IMR-90 (cell line): ENCODE results near the gene LMLN. TPM values are rescaled to one million over a fixed set of nuclear protein-coding genes. Genes with fewer than 3 reads are reported as not detected.

ENCODE experiments used
- ATAC-seq: fragments of 200-7000 bp; cut with Tn5 transposase; 2 replicates; pipeline ENCODE4 v1.9.1; 2020; ENCODE audit warnings: low read depth, mild to moderate bottlenecking, moderate library complexity
- BruUV-seq: library from RNA; stranded (reverse); fragments of 400-500 nt; replicated peaks from 2 replicates; lab custom pipeline; 2021; lab: Mats Ljungman, UMichigan
- CTCF ChIA-PET: fragments of 300-600 bp; formaldehyde crosslinking; extraction: SDS; loops from one replicate; lab custom pipeline; 2021; ENCODE audit warnings: antibody characterized with exemption; lab: Yijun Ruan, JAX
- POLR2A ChIA-PET: fragments of 300-600 bp; sonication (Branson Sonifier 250); formaldehyde crosslinking; loops from one replicate; lab custom pipeline; 2022; ENCODE audit warnings: antibody characterized with exemption; ENCODE audit not compliant: unreplicated experiment; lab: Charles Lee
- DNase-seq: peaks from one replicate; pipeline ENCODE4 v3.0.0; 2013
- H2AFZ ChIP-seq: replicated peaks from 2 replicates; pipeline ENCODE3; 2013; ENCODE audit warnings: low read length, mild to moderate bottlenecking; ENCODE audit not compliant: poor library complexity
- H2AK5ac ChIP-seq: 2 replicates; pipeline ENCODE4 v1.6.1; 2013; ENCODE audit warnings: low read depth, low read length, inconsistent platforms
- H2AK9ac ChIP-seq: replicated peaks from 2 replicates; pipeline ENCODE3; 2013; ENCODE audit warnings: mild to moderate bottlenecking, low read depth, low read length, moderate library complexity; ENCODE audit not compliant: poor library complexity
- H2BK120ac ChIP-seq: 2 replicates; pipeline ENCODE4 v1.6.1; 2013; ENCODE audit warnings: low read depth, low read length, inconsistent platforms
- H2BK15ac ChIP-seq: 3 replicates; pipeline ENCODE4 v1.6.1; 2013; ENCODE audit warnings: low read depth, low read length, inconsistent platforms
- H2BK20ac ChIP-seq: 2 replicates; pipeline ENCODE4 v1.6.1; 2013; ENCODE audit warnings: low read depth, mild to moderate bottlenecking, inconsistent platforms, low read length, moderate library complexity
- H2BK5ac ChIP-seq: 2 replicates; pipeline ENCODE4 v1.6.1; 2013; ENCODE audit warnings: mild to moderate bottlenecking, low read depth, low read length, inconsistent platforms; ENCODE audit not compliant: poor library complexity, severe bottlenecking
- H3K14ac ChIP-seq: replicated peaks from 2 replicates; pipeline ENCODE4 v1.6.1; 2013; ENCODE audit warnings: low read depth, low read length, inconsistent platforms
- H3K18ac ChIP-seq: 2 replicates; pipeline ENCODE4 v1.6.1; 2013; ENCODE audit warnings: low read depth, low read length, control low read depth
- H3K23ac ChIP-seq: 2 replicates; pipeline ENCODE4 v1.6.1; 2013; ENCODE audit warnings: low read depth, low read length, inconsistent platforms
- H3K27ac ChIP-seq: 2 replicates; pipeline ENCODE4 v1.5.1; 2013; ENCODE audit warnings: mild to moderate bottlenecking, control low read depth, low read length; ENCODE audit not compliant: insufficient read depth
- H3K27me3 ChIP-seq: 2 replicates; pipeline ENCODE4 v1.6.1; 2013; ENCODE audit warnings: low read length; ENCODE audit not compliant: control insufficient read depth, insufficient read depth
- H3K36me3 ChIP-seq: 2 replicates; pipeline ENCODE4 v1.6.1; 2013; ENCODE audit warnings: low read length, mixed read lengths; ENCODE audit not compliant: control insufficient read depth, insufficient read depth
- H3K4ac ChIP-seq: 2 replicates; pipeline ENCODE4 v1.6.1; 2013; ENCODE audit warnings: low read depth, low read length, inconsistent platforms
- H3K4me1 ChIP-seq: 2 replicates; pipeline ENCODE4 v1.6.1; 2013; ENCODE audit warnings: low read length, mixed read lengths; ENCODE audit not compliant: control insufficient read depth, insufficient read depth
- H3K4me2 ChIP-seq: 2 replicates; pipeline ENCODE4 v1.6.1; 2013; ENCODE audit warnings: low read depth, mild to moderate bottlenecking, control low read depth, low read length, moderate library complexity
- H3K4me3 ChIP-seq: 2 replicates; pipeline ENCODE4 v1.5.1; 2013; ENCODE audit warnings: low read depth, mild to moderate bottlenecking, control low read depth, low read length, moderate library complexity; ENCODE audit not compliant: insufficient read depth
- H3K56ac ChIP-seq: 2 replicates; pipeline ENCODE4 v1.6.1; 2013; ENCODE audit warnings: low read length, inconsistent platforms; ENCODE audit not compliant: insufficient read depth; ENCODE audit errors: extremely low read depth
- H3K79me1 ChIP-seq, 2 experiments: 2 replicates each; pipeline ENCODE4 v1.6.1; 2013; ENCODE audit warnings: low read length in 2 of 2, inconsistent platforms in 1 of 2, low read depth in 1 of 2
- H3K9ac ChIP-seq: 2 replicates; pipeline ENCODE4 v1.6.1; 2013; ENCODE audit warnings: low read depth, low read length, control low read depth
- H3K9me1 ChIP-seq: 2 replicates; pipeline ENCODE4 v1.6.1; 2013; ENCODE audit warnings: low read length, inconsistent platforms; ENCODE audit not compliant: insufficient read depth
- H3K9me3 ChIP-seq: 2 replicates; pipeline ENCODE4 v1.6.1; 2013; ENCODE audit warnings: low read length; ENCODE audit not compliant: control insufficient read depth, insufficient read depth
- H4K20me1 ChIP-seq: 2 replicates; pipeline ENCODE4 v1.6.1; 2013; ENCODE audit warnings: low read length, inconsistent platforms; ENCODE audit not compliant: insufficient read depth
- H4K5ac ChIP-seq: 2 replicates; pipeline ENCODE4 v1.6.1; 2013; ENCODE audit warnings: mild to moderate bottlenecking, low read depth, low read length, control low read depth
- H4K8ac ChIP-seq, 2 experiments: 2 replicates each; pipeline ENCODE4 v1.6.1; 2013; ENCODE audit warnings: low read depth in 2 of 2, low read length in 2 of 2, control low read depth in 1 of 2, inconsistent platforms in 1 of 2
- H4K91ac ChIP-seq: 2 replicates; pipeline ENCODE4 v1.6.1; 2013; ENCODE audit warnings: low read depth, low read length, inconsistent platforms; ENCODE audit not compliant: insufficient read depth
- MXI1 ChIP-seq: IDR thresholded peaks from 2 replicates; pipeline ENCODE4 v1.6.1; 2012; ENCODE audit warnings: low read depth, mild to moderate bottlenecking, low read length, moderate library complexity, borderline replicate concordance
- WGBS, 2 experiments: methylation state at CpG; one replicate each; pipeline versions ENCODE4 v1.1.5 to v1.1.7; 2013; ENCODE audit warnings: missing lambda C conversion rate in 2 of 2; ENCODE audit not compliant: insufficient read length in 1 of 2; ENCODE audit errors: extremely low coverage in 2 of 2; 5-methylcytosine and 5-hydroxymethylcytosine counted together
- dilution Hi-C: fragments of 300-500 bp; cut with HindIII; formaldehyde crosslinking; loops from one replicate; pipeline ENCODE4 v1.14.3; 2018; ENCODE audit warnings: low sequenced_read_pairs; ENCODE audit not compliant: unreplicated experiment
- in situ Hi-C: fragments of 300-500 bp; cut with MboI; formaldehyde crosslinking; loops from 3 replicates; pipeline ENCODE4 v1.14.3; 2019; ENCODE audit warnings: low sequenced_read_pairs, inconsistent platforms, mixed read lengths
- intact Hi-C: fragments of 100-400 bp; cut with micrococcal nuclease; formaldehyde crosslinking; loops from 2 replicates; pipeline ENCODE4 v1.10.0; 2022
- polyA plus RNA-seq, 3 experiments: library from polyadenylated mRNA; depleted of rRNA; stranded (reverse); fragments of >200 nt; gene quantifications; 2 replicates each; pipeline ENCODE4 v1.2.3, GENCODE V29; 2012; ENCODE audit warnings: low replicate concordance in 1 of 3
- total RNA-seq: library from RNA; depleted of rRNA; stranded (reverse); fragments of >200 nt; gene quantifications from 2 replicates; pipeline ENCODE4 v1.2.3, GENCODE V29; 2012

The LMLN gene
- total and polyA plus RNA-seq, 2 of the 4 experiments (the other 2 are of a cell fraction) = 3.3 to 3.9 TPM

DNA sequence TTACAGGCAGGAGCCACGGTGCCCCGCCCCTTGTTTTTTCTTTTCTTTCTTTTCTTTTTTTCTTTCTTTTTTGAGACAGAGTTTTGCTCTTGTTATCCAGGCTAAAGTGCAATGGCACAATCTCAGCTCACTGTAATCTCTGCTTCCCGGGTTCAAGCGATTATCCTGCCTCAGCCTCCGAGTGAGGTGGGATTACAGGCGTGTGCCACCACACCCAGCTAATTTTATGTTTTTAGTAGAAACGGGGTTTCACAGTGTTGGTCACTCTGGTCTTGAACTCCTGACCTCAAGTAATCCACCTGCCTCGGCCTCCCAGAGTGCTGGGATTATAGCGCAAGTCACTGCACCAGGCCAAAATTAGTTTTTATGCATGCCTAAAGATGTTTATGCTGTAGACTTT is 7.6 kb upstream of the LMLN start:
- Histone ChIP-seq H3K18ac (no peak overlapping the region), H2BK20ac (no peak overlapping the region), H3K56ac (no peak overlapping the region), H2AK5ac (no peak overlapping the region), H3K9ac (no peak overlapping the region), H4K20me1 (peaks cover 45% of the 10 kb centered on the region), H3K27me3 (no peaks in the 10 kb centered on the region), H3K14ac (no peak overlapping the region), H3K79me1 (peaks cover 17 to 45% of the 10 kb centered on the region in 2 experiments), H3K4ac (no peak overlapping the region), H2AFZ (no peak overlapping the region), H2BK120ac (no peak overlapping the region), H3K36me3 (peaks cover 38% of the 10 kb centered on the region), H4K8ac (no peak overlapping the region), H3K27ac (no peak overlapping the region), H2BK5ac (no peak overlapping the region), H2AK9ac (no peak overlapping the region), H2BK15ac (no peak overlapping the region), H3K4me3 (no peak overlapping the region), H3K23ac (no peak overlapping the region), H4K5ac (no peak overlapping the region), H3K4me1 (0 out of 2 replicates have a peak, but pooled peaks cover 1% of the 10 kb centered on the region), H4K91ac (no peak overlapping the region), H3K9me1 (no peaks in the 10 kb centered on the region), H3K4me2 (no peak overlapping the region), H3K9me3 (no peaks in the 10 kb centered on the region)
- no peak for DNase-seq
- TF ChIP-seq MXI1 = no peak
- in situ Hi-C loops (no loop called here), intact Hi-C loops (no loop called here), dilution Hi-C loops (no loop called here)
- BruUV-seq = no TSS peak
- 68% methylated on average over 3 of the region's 9 CpGs; no CpG with 5 or more reads in 1 of the 2 experiments for WGBS, 2 experiments
- no peak for ATAC-seq
- ChIA-PET POLR2A (no interaction called here), CTCF (no interaction called here)
